ENCODE measurements around the gene PHACTR3. TPM values are rescaled to one million over a fixed set of nuclear protein-coding genes. Genes with fewer than 3 reads are reported as not detected.

PHACTR3 gene
- total RNA-seq, 1 experiment from 2014 or later: not detected

- Histone ChIP-seq H2AK5ac (ENCODE audit: insufficient read length, low read length) (no peak overlapping the region), H3K9ac (ENCODE audit: extremely low read depth, insufficient read length, low read length) (no peak overlapping the region), H2BK15ac (ENCODE audit: low read depth, low read length) (no peak overlapping the region), H2AFZ (ENCODE audit: low read length) (no peak overlapping the region), H3K23me2 (ENCODE audit: insufficient read length, low read depth, low read length, poor library complexity, severe bottlenecking) (no peaks in the 10 kb centered on the region), H3K79me2 (ENCODE audit: insufficient read depth, low read length) (no peaks in the 10 kb centered on the region), H3K4me2 (ENCODE audit: insufficient read depth, insufficient read length, low read length) (no peak overlapping the region), H2BK20ac (ENCODE audit: low read depth, low read length, poor library complexity, severe bottlenecking) (no peak overlapping the region), H2BK120ac (ENCODE audit: low read depth, low read length, poor library complexity, severe bottlenecking) (no peak overlapping the region), H3T11ph (ENCODE audit: low read length) (no peak overlapping the region), H3K27me3 (ENCODE audit: insufficient read depth, low read length) (no peaks in the 10 kb centered on the region; the same call in 1 of the 2 replicates), H4K5ac (ENCODE audit: insufficient read length, low read depth, low read length) (no peak overlapping the region), H3K9me3 (ENCODE audit: control insufficient read depth, low read depth, low read length) (no peaks in the 10 kb centered on the region), H3K4ac (ENCODE audit: low read depth, low read length) (no peak overlapping the region), H3K27ac (ENCODE audit: insufficient read length, low read depth, low read length) (no peak overlapping the region), H4K8ac (replicated peaks; ENCODE audit: insufficient read length, low read depth, low read length) (no peak overlapping the region), H4K91ac (ENCODE audit: insufficient read length, low read depth, low read length) (no peak overlapping the region), H4K20me1 (ENCODE audit: control insufficient read depth, insufficient read depth, insufficient read length) (no peaks in the 10 kb centered on the region), H2BK12ac (ENCODE audit: insufficient read length, low read depth, low read length) (no peak overlapping the region), H3K23ac (ENCODE audit: insufficient read length, low read depth, low read length) (no peak overlapping the region), H3K79me1 (ENCODE audit: insufficient read depth, low read depth, low read length, poor library complexity, severe bottlenecking) (no peaks in the 10 kb centered on the region), H3K18ac (ENCODE audit: insufficient read length, low read depth, low read length) (no peak overlapping the region), H2BK5ac (ENCODE audit: insufficient read length, low read length) (no peak overlapping the region), H3K4me1 (ENCODE audit: insufficient read depth, low read length) (no peaks in the 10 kb centered on the region), H3K14ac (ENCODE audit: insufficient read depth, low read length) (no peak overlapping the region), H3K56ac (ENCODE audit: insufficient read length, low read depth, low read length) (no peak overlapping the region)
- H3K27me3 Mint-ChIP-seq (ENCODE audit: low read depth): peaks cover 47% of the 10 kb centered on the region
- no CpG with 5 or more reads among the region's 9 CpGs for WGBS (ENCODE audit: extremely low coverage, insufficient read length, low lambda C conversion rate)
- no peak for TF ChIP-seq CTCF (conservative IDR thresholded peaks at IDR 0.05)
- DNase-seq: no peak
- no peak overlapping the region for H3K4me3 Mint-ChIP-seq
- peaks cover 0 to 11% (median 2%) of the 10 kb centered on the region in 3 experiments; a peak in 3 of 7 replicates for H3K36me3 Mint-ChIP-seq (ENCODE audit: insufficient read depth in 1 of 3, low read depth in 3 of 3)
- H3K4me1 Mint-ChIP-seq: no peaks in the 10 kb centered on the region
- no peak overlapping the region for H3K27ac Mint-ChIP-seq
- peaks cover 0 to 93% of the 10 kb centered on the region in 2 experiments; a peak in 2 of 5 replicates for H3K9me3 Mint-ChIP-seq
Measured at GRCh38 chr20:59623583-59623982, 19.2 kb downstream of the PHACTR3 start.

Data from H9 (cell line).